ENCODE data around the gene STRN4. TPM values are rescaled to one million over a fixed set of nuclear protein-coding genes. Genes with fewer than 3 reads are reported as not detected.

Gene STRN4
- total RNA-seq, 1 experiment from 2014 or later, result 107 TPM

- Histone ChIP-seq H3K36me3 (ENCODE audit: control insufficient read depth in 1 of 2, insufficient read depth in 2 of 2, low read length in 2 of 2) (peaks cover 0 to 2% of the 10 kb centered on the region in 2 experiments; a peak in 1 of 4 replicates), H3K4me1 (ENCODE audit: control insufficient read depth in 1 of 2, insufficient read depth in 2 of 2, low read length in 2 of 2) (peaks cover 18 to 28% of the 10 kb centered on the region in 2 experiments), H3K9me3 (ENCODE audit: control insufficient read depth in 1 of 2, insufficient read depth in 1 of 2, low read depth in 1 of 2, low read length in 2 of 2) (no peaks in the 10 kb centered on the region), H3K27ac (ENCODE audit: low read depth, low read length) (no peak overlapping the region), H3K9me2 (ENCODE audit: insufficient read depth) (no peaks in the 10 kb centered on the region), H3K79me2 (ENCODE audit: insufficient read depth, low read length) (no peaks in the 10 kb centered on the region), H3K4me2 (ENCODE audit: low read length) (peak overlapping the region; percentile 50; the same call in 1 of the 2 replicates), H2AFZ (ENCODE audit: low read depth, low read length, poor library complexity, severe bottlenecking) (no peak overlapping the region), H3K4me3 (replicated peaks in 1 of 2; ENCODE audit: low read depth in 1 of 2, low read length in 2 of 2) (no peak overlapping the region), H3K9ac (ENCODE audit: low read length) (no peak overlapping the region), H4K20me1 (ENCODE audit: insufficient read depth) (no peaks in the 10 kb centered on the region), H3K27me3 (ENCODE audit: insufficient read depth, low read length) (no peaks in the 10 kb centered on the region)
- BruUV-seq (replicated peaks), result no TSS peak
- intact Hi-C loops (cut with micrococcal nuclease), result no loop called here
- no peak for DNase-seq (ENCODE audit: low read depth, low spot score)
- ChIA-PET CTCF (interaction anchor here (1.3 kb wide), 1 partner anchor 80 kb away, joined by 3 read pairs; no protein-coding TSS in a partner anchor), POLR2A (no interaction called here), RAD21 (ENCODE audit: low non-redundant PET in 1 of 2, low total read pairs in 2 of 2, uncharacterized antibody in 2 of 2, unreplicated experiment in 2 of 2) (no interaction called here)
- no peak for ATAC-seq
- TF ChIP-seq SIN3A (IDR thresholded peaks at IDR 0.05; ENCODE audit: low read depth) (no peak), CEBPB (IDR thresholded peaks at IDR 0.05; ENCODE audit: low read depth) (no peak), SRF (IDR thresholded peaks at IDR 0.05; ENCODE audit: low read depth) (no peak), CBX3 (IDR thresholded peaks at IDR 0.05; ENCODE audit: low read depth) (no peak), POLR2A (IDR thresholded peaks at IDR 0.05; ENCODE audit: borderline replicate concordance, extremely low read depth, insufficient read depth, insufficient read length) (no peak), SP1 (IDR thresholded peaks at IDR 0.05; ENCODE audit: low read depth) (no peak), POLR2AphosphoS5 (IDR thresholded peaks at IDR 0.05; ENCODE audit: low read depth, low read length) (no peak), YY1 (IDR thresholded peaks at IDR 0.05; ENCODE audit: extremely low read depth, insufficient replicate concordance, low read depth, low read length) (no peak), ELF1 (IDR thresholded peaks at IDR 0.05; ENCODE audit: borderline replicate concordance, low read depth) (no peak), TCF7L2 (IDR thresholded peaks at IDR 0.05; ENCODE audit: borderline replicate concordance, extremely low read depth, insufficient read depth, insufficient read length) (no peak), ZBTB33 (IDR thresholded peaks at IDR 0.05; ENCODE audit: extremely low read depth, insufficient replicate concordance, low read length) (no peak), FOSL1 (IDR thresholded peaks at IDR 0.05; ENCODE audit: low read depth) (no peak), EZH2phosphoT487 (IDR thresholded peaks at IDR 0.05; ENCODE audit: borderline replicate concordance) (no peak), JUND (IDR thresholded peaks at IDR 0.05) (no peak), CTCF (IDR thresholded peaks at IDR 0.05 in 2 of 3, conservative IDR thresholded peaks at IDR 0.05 in 1 of 3; ENCODE audit: borderline replicate concordance in 1 of 3, insufficient read depth in 1 of 3, low read depth in 2 of 3, low read length in 2 of 3) (no peak)
- TF ChIP-seq, protein P1, sequence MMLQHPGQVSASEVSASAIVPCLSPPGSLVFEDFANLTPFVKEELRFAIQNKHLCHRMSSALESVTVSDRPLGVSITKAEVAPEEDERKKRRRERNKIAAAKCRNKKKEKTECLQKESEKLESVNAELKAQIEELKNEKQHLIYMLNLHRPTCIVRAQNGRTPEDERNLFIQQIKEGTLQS (IDR thresholded peaks at IDR 0.05), result no peak
- TF ChIP-seq, protein P2, sequence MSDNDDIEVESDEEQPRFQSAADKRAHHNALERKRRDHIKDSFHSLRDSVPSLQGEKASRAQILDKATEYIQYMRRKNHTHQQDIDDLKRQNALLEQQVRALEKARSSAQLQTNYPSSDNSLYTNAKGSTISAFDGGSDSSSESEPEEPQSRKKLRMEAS (IDR thresholded peaks at IDR 0.05), result no peak
- TF ChIP-seq, protein P3, sequence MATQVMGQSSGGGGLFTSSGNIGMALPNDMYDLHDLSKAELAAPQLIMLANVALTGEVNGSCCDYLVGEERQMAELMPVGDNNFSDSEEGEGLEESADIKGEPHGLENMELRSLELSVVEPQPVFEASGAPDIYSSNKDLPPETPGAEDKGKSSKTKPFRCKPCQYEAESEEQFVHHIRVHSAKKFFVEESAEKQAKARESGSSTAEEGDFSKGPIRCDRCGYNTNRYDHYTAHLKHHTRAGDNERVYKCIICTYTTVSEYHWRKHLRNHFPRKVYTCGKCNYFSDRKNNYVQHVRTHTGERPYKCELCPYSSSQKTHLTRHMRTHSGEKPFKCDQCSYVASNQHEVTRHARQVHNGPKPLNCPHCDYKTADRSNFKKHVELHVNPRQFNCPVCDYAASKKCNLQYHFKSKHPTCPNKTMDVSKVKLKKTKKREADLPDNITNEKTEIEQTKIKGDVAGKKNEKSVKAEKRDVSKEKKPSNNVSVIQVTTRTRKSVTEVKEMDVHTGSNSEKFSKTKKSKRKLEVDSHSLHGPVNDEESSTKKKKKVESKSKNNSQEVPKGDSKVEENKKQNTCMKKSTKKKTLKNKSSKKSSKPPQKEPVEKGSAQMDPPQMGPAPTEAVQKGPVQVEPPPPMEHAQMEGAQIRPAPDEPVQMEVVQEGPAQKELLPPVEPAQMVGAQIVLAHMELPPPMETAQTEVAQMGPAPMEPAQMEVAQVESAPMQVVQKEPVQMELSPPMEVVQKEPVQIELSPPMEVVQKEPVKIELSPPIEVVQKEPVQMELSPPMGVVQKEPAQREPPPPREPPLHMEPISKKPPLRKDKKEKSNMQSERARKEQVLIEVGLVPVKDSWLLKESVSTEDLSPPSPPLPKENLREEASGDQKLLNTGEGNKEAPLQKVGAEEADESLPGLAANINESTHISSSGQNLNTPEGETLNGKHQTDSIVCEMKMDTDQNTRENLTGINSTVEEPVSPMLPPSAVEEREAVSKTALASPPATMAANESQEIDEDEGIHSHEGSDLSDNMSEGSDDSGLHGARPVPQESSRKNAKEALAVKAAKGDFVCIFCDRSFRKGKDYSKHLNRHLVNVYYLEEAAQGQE (IDR thresholded peaks at IDR 0.05; ENCODE audit: low read depth), result no peak
These were observed 14.1 kb upstream of the STRN4 start for GRCh38 chr19:46760363-46760762.
